HEK293T (cell line): ENCODE data around the gene BLVRB.

Experiments
- ARNT ChIP-seq: fragments of 450-650 bp; IDR thresholded peaks from 2 replicates; pipeline ENCODE4 v1.6.1; 2017; ENCODE audit warnings: mild to moderate bottlenecking
- ELF4 ChIP-seq: fragments of 450-650 bp; IDR thresholded peaks from 2 replicates; pipeline ENCODE4 v1.6.1; 2017; ENCODE audit warnings: antibody characterized with exemption
- FOXM1 ChIP-seq: fragments of 450-650 bp; IDR thresholded peaks from 2 replicates; pipeline ENCODE4 v1.6.1; 2017; ENCODE audit warnings: mild to moderate bottlenecking, borderline replicate concordance

DNA sequence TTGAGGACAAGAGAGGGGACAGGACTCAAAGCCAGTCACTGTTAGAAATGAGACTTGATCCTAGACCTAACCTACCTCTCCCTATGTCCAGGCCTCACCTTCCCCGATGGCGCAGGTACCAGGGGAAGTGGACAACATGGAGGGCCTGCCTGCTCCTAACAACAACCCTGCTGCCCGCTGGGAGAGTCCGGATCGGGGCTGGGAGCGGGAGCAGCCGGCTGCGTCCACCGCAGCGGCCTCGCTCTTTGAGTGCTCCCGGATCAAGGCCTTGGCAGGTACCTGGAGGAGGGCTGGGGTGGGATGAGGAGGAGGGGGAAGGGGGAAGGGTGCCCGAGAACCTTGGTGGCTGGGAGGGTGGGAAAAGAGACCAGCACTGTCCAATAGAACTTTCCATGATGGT is 7.0 kb upstream of the BLVRB start:
- TF ChIP-seq FOXM1 = no peak
- no peak for TF ChIP-seq ELF4
- no peak for TF ChIP-seq ARNT
